SU-DHL-6 (cell line): Measurements from ENCODE around the gene TRAPPC2L.

ENCODE experiments used
- EZH2phosphoT487 ChIP-seq: fragments of 200-600 bp; sonication (generic), shearing (Covaris generic); conservative IDR thresholded peaks from 2 replicates; pipeline ENCODE4 v1.6.1; 2018; ENCODE audit warnings: mild to moderate bottlenecking, antibody characterized with exemption, low read length, moderate library complexity, mixed read lengths
- TF ChIP-seq, protein P1 (sequence below): fragments of 200-600 bp; sonication (generic); IDR thresholded peaks from one replicate; pipeline ENCODE4 v1.5.1; 2017; ENCODE audit warnings: antibody characterized with exemption, mild to moderate bottlenecking, low read length, moderate library complexity; ENCODE audit not compliant: insufficient read depth, poor library complexity, severe bottlenecking

DNA sequence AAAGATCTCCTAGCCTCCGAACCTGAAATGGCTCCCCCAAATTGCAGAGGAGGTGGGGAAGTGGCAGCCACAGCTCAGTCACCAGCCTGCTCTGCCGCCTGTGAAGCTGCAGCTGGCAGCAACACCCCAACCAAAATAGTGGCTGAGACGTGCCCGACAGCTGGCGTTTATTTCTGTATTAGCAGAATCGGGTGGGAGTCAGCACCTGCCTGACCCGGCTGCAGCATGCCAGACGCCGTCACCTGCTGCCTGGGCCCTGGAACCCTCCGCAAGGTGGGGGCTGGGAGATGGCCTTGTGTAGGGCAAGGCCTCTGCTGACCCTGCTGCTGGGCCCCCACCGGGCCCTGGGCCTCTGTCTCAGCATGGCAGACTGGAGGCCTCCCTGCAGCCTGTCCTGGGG lies 27.0 kb downstream of the TRAPPC2L start:
- TF ChIP-seq, protein P1, sequence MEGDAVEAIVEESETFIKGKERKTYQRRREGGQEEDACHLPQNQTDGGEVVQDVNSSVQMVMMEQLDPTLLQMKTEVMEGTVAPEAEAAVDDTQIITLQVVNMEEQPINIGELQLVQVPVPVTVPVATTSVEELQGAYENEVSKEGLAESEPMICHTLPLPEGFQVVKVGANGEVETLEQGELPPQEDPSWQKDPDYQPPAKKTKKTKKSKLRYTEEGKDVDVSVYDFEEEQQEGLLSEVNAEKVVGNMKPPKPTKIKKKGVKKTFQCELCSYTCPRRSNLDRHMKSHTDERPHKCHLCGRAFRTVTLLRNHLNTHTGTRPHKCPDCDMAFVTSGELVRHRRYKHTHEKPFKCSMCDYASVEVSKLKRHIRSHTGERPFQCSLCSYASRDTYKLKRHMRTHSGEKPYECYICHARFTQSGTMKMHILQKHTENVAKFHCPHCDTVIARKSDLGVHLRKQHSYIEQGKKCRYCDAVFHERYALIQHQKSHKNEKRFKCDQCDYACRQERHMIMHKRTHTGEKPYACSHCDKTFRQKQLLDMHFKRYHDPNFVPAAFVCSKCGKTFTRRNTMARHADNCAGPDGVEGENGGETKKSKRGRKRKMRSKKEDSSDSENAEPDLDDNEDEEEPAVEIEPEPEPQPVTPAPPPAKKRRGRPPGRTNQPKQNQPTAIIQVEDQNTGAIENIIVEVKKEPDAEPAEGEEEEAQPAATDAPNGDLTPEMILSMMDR: no peak
- TF ChIP-seq EZH2phosphoT487: no peak
